GM19395 (cell line): ENCODE data around the gene SLCO3A1.
"Not testable (repeated sequence)": the region's sequence is repeated elsewhere in the genome, so short reads cannot be mapped to it uniquely, and the experiment has no call there.

Experiments used
- ATAC-seq: cut with Tn5 transposase; IDR thresholded peaks from one replicate; pipeline ENCODE4 v1.9.1; 2021; ENCODE audit warnings: mild to moderate bottlenecking, moderate library complexity; ENCODE audit not compliant: unreplicated experiment

The SLCO3A1 gene

GRCh38 chr15:92061511-92062195 lies 208.1 kb downstream of the SLCO3A1 start:
- ATAC-seq: no peak

- ATAC-seq: no peak
Observed at GRCh38 chr15:92062505-92062904, 209.0 kb downstream of the SLCO3A1 start.

GRCh38 chr15:92068121-92068520 lies 214.6 kb downstream of the SLCO3A1 start:
- peak; percentile 64 for ATAC-seq

GRCh38 chr15:92069308-92070250 lies 216.1 kb downstream of the SLCO3A1 start:
- no peak for ATAC-seq

GRCh38 chr15:92070251-92070650 lies 216.7 kb downstream of the SLCO3A1 start:
- not testable (repeated sequence) for ATAC-seq

- no peak for ATAC-seq
Observed at GRCh38 chr15:92071045-92071634, 217.6 kb downstream of the SLCO3A1 start.

GRCh38 chr15:92073044-92073785 lies 219.7 kb downstream of the SLCO3A1 start:
- ATAC-seq: no peak

- no peak for ATAC-seq
Observed at GRCh38 chr15:92074101-92074500, 220.6 kb downstream of the SLCO3A1 start.

GRCh38 chr15:92074646-92075045 lies 221.1 kb downstream of the SLCO3A1 start:
- ATAC-seq: no peak

GRCh38 chr15:92075764-92076163 lies 222.3 kb downstream of the SLCO3A1 start:
- ATAC-seq: no peak

- ATAC-seq: no peak
Observed at GRCh38 chr15:92076541-92076940, 223.0 kb downstream of the SLCO3A1 start.

GRCh38 chr15:92077353-92078085 lies 224.0 kb downstream of the SLCO3A1 start:
- peak; percentile 79 for ATAC-seq

- no peak for ATAC-seq
Observed at GRCh38 chr15:92078270-92078669, 224.8 kb downstream of the SLCO3A1 start.

- ATAC-seq: no peak
Observed at GRCh38 chr15:92079047-92079446, 225.5 kb downstream of the SLCO3A1 start.

- ATAC-seq: no peak
Observed at GRCh38 chr15:92079647-92080255, 226.2 kb downstream of the SLCO3A1 start.

- ATAC-seq: peak; percentile 57
Observed at GRCh38 chr15:92082006-92082843, 228.7 kb downstream of the SLCO3A1 start.

- ATAC-seq: no peak
Observed at GRCh38 chr15:92083190-92083589, 229.7 kb downstream of the SLCO3A1 start.

- ATAC-seq: no peak
Observed at GRCh38 chr15:92087211-92087610, 233.7 kb downstream of the SLCO3A1 start.
